Hematopoietic multipotent progenitor cell (in vitro differentiated cells): ENCODE results near the gene MRTFB. TPM values are rescaled to one million over a fixed set of nuclear protein-coding genes. Genes with fewer than 3 reads are reported as not detected.
"Not testable (repeated sequence)": the region's sequence is repeated elsewhere in the genome, so short reads cannot be mapped to it uniquely, and the experiment has no call there.

Source experiments
- DNase-seq, 3 donors: peaks; one replicate each; pipeline ENCODE4 v3.0.0-alpha.2; 2011 to 2015; ENCODE audit warnings: low read depth in 2 of 3, low spot score in 2 of 3
- total RNA-seq: library from RNA; depleted of rRNA; stranded (reverse); fragments of >200 nt; gene quantifications from one replicate; pipeline ENCODE4 v1.2.3, GENCODE V29; 2012

MRTFB gene
- total RNA-seq, 1 donor, result 11.6 TPM

- no peak for DNase-seq
These were observed 109.4 kb downstream of the MRTFB start for GRCh38 chr16:14180481-14180944.

GRCh38 chr16:14181371-14182050 is 110.4 kb downstream of the MRTFB start:
- DNase-seq, result no peak

DNA sequence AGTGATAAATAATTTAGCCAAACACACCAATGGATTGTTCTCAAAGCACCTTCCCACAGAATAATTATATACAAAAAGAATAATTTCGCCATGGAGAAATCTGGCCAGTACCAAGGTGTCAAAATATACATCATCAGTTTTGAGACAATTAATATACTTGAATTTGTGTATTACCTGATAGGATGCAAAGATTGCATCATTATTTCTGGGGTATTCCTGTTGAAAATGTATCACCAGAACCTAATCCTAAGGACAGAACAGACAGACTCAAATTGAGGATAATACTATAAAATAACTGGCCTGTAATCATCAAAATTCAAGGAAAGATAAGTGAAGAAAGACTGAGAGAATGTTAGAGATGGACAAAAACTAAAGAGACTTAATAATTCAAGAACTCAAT is 111.9 kb downstream of the MRTFB start:
- DNase-seq, result no peak

DNA sequence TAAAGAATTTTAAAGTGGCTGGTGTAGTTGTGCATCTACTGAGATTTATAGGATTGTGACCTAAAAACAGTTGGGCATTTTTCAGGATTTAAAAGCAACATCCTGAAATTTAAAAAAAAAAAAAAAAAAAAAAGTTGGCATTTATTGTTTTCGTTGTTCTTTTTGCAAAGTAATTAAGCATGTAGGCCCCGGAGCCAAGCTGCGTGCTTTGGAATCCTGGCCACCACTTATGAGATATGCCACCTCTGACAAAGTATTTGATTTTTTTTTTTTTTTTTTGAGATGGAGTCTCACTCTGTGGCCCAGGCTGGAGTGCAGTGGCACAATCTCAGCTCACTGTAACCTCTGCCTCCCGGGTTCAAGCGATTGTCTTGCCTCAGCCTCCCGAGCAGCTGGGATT is 112.8 kb downstream of the MRTFB start:
- DNase-seq, result not testable (repeated sequence)

GRCh38 chr16:14186007-14186794 is 115.1 kb downstream of the MRTFB start:
- no peak for DNase-seq

DNA sequence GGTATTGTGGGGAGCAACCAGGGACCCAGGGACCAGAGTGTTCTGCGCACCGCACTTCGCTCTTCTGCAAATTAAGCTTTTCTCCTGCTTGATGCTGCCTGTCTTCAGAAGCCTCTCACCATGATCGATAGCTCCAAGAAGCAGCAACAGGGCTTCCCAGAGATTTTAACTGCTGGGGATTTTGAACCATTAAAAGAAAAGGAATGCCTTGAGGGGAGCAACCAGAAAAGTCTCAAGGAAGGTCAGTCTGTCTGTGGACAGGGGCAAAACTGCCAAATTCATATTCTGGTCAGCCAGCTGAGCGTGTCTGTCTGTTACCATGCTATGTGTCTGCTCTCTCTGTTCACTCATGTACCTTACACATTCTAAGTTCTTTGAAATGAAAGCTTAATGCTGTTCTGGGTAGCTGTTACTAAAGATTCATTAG is 115.7 kb downstream of the MRTFB start:
- no peak for DNase-seq

- DNase-seq, result no peak
These were observed 116.6 kb downstream of the MRTFB start for GRCh38 chr16:14187517-14188338.

- peak in 2 of 3 donors; percentile 18 to 47 for DNase-seq
These were observed 122.3 kb downstream of the MRTFB start for GRCh38 chr16:14193316-14193871.

GRCh38 chr16:14194721-14195120 is 123.6 kb downstream of the MRTFB start:
- no peak for DNase-seq

DNA sequence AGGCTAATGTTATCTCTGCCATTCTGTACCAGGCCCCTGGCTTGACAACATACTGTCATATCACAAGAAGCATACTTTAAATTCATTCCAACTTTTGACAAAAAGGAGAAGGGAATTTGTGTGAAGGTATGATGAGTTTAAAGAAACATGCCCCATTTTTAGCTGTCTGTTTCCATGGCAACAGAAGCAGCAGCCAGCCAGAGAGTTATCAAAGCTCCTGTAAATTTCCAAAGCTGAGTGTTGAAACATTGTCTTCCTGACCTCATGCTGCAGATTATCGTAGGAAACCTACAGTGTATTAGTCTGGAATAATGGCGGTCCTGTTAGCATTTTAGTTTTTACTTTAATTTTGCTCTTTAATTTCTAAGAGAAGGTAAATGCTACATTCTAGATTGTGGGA is 124.9 kb downstream of the MRTFB start:
- DNase-seq, result no peak

GRCh38 chr16:14196539-14196938 is 125.4 kb downstream of the MRTFB start:
- DNase-seq, result peak in 1 of 3 donors; percentile 4

DNA sequence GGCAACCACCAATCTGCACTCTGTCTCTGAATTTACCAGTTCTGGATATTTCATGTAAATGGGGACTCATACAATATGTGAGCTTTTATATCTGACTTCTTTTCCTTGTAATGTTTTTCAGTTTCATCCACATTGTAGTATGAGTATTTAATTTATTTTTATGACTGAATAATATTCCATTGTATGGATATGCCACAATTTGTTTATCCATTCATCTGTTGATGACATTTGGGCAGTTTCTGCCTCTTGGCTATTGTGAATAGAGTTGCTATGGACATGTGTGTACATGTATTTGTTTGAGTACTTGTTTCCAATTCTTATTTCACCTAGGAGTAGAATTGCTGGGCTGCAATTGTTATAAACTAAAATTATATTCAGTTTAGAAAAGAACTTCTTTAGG is 126.9 kb downstream of the MRTFB start:
- DNase-seq, result no peak

GRCh38 chr16:14198572-14198971 is 127.5 kb downstream of the MRTFB start:
- DNase-seq, result no peak

DNA sequence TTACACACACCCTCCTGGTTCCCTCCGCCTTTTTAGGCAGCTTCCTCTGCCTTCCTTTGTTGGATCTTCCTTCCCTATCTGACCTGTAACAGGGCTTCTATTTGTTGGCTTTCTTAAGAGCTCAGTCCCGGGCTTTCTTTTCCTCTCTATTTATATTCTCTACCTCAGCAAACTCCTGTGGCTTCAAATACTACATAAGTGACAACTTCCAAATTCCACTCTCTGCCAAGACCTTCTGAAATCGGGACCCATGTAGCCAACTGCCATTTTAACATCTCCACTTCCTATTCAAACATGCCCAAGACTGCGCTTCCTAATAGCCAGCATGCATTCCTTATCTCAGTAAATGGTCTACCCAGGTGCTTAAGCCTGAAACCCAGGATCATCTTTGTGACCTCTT is 128.1 kb downstream of the MRTFB start:
- DNase-seq, result no peak

- DNase-seq, result no peak
These were observed 128.5 kb downstream of the MRTFB start for GRCh38 chr16:14199624-14200023.

GRCh38 chr16:14202095-14202494 is 131.0 kb downstream of the MRTFB start:
- DNase-seq, result peak in 1 of 3 donors; percentile 19

DNA sequence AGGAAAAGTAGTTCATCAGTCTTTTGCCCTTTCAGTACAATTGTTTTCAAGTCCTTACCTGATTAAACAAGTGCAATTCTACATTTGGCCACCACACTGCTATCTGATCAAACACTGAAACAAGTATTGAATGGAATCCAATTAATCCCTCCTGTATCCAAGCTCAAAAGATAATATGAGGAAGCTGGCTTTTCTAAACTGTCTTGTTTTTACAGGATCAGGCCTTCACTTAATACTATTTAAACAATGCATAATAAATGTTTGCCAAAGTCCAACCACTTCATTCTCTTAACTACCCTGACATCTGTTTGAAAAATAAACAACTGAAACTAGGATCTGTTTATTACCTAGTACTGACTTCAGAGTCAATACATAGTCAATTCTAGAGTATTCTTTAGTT is 131.6 kb downstream of the MRTFB start:
- DNase-seq, result peak in 2 of 3 donors; percentile 26 to 63

DNA sequence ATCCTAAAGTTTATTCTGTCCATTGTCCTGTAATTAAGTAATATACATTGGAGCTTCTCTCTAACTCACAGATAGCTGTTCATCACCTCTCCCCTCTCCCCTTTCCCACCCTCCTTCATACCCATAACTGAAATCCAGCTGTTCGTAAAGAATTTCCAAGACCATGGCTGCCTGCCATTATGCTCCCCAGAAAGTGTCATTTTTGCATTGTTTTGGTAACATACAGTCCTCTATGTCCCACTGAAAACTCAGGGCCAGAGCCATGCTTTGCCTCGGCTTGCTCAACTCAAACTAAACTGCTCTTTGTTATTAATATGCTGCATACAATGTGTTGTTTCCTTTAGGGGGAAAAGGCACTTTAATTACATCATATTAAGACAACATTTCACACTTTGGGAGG is 132.0 kb downstream of the MRTFB start:
- no peak for DNase-seq

- DNase-seq, result no peak
These were observed 134.5 kb downstream of the MRTFB start for GRCh38 chr16:14205666-14206065.

- DNase-seq, result no peak
These were observed 140.9 kb downstream of the MRTFB start for GRCh38 chr16:14211856-14212543.
